ENCODE measurements around the gene CDH13.

GRCh38 chr16:83842756-83843507, 1216.2 kb downstream of the CDH13 start:
- TF ChIP-seq, protein P1, sequence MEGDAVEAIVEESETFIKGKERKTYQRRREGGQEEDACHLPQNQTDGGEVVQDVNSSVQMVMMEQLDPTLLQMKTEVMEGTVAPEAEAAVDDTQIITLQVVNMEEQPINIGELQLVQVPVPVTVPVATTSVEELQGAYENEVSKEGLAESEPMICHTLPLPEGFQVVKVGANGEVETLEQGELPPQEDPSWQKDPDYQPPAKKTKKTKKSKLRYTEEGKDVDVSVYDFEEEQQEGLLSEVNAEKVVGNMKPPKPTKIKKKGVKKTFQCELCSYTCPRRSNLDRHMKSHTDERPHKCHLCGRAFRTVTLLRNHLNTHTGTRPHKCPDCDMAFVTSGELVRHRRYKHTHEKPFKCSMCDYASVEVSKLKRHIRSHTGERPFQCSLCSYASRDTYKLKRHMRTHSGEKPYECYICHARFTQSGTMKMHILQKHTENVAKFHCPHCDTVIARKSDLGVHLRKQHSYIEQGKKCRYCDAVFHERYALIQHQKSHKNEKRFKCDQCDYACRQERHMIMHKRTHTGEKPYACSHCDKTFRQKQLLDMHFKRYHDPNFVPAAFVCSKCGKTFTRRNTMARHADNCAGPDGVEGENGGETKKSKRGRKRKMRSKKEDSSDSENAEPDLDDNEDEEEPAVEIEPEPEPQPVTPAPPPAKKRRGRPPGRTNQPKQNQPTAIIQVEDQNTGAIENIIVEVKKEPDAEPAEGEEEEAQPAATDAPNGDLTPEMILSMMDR (IDR thresholded peaks at IDR 0.05 in 4 of 5, conservative IDR thresholded peaks at IDR 0.05 in 1 of 5) = no peak
- TF ChIP-seq POLR2A (IDR thresholded peaks at IDR 0.05) = no peak
